Measurements from ENCODE around the gene CCDC127.

CCDC127 gene

DNA sequence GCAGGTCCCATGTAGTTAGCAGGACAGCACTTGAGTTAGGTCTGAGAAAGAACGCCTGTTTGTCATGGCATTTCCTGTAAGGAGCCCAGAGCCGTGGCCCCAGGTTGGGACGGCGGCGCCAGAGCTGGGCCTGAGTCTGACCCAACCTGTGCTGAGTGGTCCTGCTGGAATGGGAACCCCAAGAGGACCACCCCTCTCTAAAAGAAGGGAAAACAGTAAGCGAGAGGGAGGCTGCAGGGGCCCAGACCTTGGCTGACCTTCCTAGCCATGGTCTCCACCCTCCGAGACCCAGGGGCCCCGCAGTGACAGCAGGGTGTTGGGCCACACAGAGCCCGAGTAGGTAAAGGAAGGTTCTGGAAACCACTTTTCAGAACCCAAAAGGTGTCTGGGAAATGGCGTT, 28.5 kb downstream of the CCDC127 start:
- no peak for DNase-seq

DNA sequence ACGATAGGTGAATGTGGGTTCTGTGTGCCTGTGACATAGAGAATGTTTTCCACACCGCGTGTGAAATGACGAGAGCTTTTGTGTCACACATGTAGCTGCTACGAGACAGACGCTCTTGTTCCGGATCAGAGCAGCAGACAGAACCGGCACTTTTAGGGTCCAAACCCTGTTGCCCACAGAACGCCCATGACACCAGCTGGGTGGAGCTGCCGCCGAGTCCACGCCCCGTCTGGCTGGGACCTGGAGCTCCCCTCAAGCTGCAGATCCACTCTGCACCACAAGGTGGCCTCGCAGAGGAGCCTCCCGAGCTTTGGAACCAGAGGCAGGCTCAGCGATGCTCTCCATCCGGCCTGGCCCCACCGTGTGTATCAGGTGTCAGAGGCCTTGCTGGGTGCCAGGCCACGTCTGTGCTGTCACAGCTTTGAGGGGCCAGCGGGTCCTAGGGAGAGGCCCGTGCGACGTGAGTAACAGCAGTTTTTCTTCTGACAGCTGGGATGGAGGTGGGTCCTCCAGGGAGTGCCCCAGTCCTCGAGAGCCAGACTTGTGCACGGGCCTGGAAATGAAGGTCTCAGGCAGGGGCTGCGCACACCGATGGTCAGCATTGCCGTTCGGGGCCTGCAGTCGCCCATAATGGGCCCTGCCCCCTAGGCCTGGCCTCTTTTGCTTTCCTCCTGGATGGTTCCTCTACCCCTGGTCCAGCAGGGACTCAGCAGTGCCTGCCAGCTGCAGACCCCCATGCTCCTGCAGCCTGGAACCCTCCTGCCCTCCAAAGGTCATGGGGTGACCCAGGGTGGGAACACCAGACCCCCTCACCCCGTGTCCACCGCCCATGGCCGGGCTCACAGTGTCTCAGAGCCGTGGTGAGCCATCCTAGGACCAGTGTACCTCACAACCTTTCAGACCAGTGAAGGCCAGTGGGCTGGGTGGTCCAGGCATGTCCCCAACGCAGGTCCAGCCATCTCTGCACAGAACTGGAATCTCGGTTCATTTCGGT, 29.2 kb downstream of the CCDC127 start:
- peak; percentile 93 for DNase-seq

DNA sequence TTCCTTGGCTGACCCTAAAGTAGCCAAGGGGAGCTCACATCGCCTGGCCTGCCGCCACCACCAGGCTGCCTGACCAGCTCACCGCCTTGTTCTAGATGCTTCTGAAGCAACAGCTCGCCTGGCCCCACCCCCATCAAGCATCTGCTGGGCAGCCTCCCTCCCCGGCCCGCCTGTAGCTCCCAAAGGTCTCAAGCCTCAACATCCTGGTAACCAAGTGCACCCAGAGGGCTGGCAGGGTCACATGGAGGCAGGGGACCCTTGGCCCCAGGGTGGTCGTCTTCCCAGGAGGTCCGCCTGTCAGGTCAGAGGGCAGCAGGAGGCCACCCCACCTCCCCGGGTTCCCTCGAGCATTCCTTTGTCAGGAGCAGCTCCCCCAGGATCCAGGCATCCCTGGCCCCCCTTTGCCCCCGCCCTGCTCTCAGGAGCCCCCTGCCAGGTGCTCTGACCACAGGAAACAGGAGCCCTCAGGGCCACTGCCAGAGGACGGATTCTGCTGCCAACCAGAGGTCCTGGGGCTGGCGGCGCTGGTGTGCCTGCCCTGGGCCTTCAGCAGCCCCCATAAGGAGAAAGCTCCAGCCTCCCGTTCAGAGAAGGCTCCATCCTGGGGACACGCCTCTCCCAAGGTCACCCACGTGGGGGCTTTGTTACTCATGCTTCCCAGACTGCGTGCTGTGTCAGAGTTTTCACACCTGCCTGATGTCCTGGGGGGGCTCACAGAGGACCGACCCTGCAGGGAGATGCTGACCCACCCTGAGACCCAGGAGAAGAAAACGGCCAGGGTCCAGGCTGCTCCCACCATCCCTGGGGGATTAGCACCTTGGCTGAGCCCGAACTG, 30.1 kb downstream of the CCDC127 start:
- no peak for DNase-seq

DNA sequence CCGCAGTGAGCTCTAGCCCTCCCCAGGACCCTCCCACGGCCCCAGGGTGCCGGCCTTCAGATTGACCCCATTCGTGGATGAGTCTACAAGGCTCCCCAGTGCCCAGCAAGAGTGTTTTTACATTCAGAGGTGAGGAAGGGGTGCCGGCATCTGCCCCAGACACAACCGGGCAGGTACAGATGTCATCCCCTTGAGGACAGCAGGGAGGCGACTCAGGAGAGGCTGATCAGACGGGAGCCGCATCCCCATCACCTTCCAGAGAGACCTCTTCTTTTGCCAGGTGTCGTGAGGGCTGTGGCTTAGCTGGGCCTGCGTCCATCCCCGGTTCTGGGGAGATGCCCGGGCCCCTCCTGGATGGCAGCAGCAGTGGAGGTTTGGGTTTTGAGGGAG, 30.9 kb downstream of the CCDC127 start:
- no peak for DNase-seq

DNA sequence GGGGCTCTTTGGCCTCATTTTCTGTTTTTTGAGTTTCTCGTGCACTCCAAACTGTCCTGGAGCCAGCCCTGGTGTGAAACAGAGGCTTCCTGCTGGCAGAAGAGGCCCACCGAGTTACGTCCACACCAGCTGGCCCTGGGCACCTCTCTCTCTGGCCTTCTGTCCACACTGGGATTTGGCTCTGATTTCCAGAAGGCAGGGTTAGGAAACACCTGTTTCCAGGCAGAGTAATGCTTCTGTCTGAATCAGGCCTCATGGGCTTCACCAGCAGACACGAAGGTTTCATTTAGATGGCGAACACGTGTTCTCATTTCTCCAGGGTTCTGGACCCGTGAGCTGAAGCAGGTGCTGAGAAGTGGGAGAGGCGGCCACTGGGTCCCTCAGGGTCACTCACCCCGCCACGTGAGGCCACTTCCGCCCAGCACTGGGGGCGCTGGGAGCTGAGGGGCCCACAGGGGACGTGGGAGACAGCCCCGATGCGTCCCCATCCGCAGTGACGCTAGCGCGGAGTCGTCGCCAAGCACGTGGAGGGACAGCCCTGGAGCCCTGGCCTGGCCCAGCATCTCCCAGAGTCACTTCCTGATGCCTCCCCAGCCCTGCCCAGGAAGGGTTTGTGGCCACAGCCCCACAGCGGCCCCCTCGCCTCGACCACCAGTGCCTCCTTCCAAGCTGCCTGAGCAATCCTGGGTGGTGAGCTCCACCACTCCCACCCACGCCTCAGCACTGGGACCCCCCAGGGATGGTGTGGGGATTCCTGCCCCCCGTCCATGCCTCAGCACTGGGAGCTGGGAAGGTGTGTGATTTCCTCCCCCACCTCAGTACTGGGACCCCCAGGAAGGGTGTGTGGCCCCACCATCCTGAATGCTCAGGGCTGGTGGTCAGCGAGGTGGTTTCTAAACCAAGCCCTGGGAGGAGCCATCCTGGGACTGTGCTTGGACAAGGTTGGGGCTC, 31.6 kb downstream of the CCDC127 start:
- DNase-seq, result no peak

DNA sequence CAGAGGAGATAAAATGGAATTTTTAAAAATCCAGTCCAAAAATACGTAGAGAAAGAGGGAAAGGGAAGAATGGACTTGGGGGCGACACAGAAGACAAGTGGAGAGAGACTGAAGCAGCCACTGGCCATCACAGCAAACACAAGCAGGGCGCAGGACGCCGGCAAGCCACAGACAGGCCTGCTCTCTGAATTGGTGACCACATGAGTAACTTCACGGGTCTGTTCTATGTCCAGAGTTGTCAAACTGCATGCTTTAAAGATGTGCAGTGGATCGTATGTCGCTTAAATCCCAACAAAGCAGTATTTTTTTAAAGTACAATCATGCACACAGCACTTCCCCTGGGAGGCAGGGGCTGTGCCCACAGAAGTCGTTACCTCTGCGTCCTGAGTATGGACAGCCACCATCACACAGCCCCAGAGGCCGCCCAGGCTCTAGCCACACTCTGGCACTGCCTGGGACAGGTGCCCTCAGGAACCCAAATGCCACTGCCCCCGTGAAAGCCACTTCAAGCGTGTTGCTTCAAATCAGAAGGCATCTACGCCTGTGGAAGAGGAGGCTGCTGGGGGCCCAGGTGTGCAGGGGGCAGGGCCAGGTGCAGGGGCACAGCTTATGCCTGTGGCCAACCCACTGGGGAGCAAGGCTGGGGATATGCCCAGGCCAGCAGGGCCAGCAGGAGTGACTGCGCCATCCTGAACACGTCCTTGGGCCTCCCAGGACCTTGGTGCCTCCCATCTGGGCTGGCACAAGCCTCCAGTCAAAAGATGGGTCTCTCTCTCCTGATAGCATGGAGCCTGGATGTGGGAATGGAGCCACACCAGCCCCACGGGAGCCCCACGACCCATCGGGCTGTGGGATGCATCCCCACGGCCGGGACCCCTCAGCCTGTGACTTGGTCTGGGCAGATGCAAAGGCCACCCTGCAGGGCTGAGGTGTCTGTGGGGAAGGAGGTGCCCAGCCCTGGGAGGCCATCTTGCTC, 32.6 kb downstream of the CCDC127 start:
- no peak for DNase-seq

DNA sequence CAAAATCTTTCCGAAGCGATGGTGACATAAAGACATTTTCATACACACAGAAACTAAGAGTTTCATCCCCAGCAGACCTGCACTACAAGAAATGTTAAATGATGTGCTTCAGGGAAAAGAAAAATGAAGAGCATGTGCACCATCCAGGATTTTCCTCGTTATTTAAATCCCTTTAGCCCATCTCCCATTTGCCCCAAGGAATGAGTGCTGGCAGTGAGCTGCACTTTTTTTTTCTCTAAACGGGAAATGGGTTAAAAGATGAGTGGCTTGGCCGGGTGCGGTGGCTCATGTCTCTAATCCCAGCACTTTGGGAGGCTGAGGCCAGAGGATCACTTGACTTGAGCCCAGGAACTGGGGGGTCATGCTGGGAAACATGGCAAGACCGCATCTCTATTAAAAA, 33.5 kb downstream of the CCDC127 start:
- DNase-seq, result no peak

DNA sequence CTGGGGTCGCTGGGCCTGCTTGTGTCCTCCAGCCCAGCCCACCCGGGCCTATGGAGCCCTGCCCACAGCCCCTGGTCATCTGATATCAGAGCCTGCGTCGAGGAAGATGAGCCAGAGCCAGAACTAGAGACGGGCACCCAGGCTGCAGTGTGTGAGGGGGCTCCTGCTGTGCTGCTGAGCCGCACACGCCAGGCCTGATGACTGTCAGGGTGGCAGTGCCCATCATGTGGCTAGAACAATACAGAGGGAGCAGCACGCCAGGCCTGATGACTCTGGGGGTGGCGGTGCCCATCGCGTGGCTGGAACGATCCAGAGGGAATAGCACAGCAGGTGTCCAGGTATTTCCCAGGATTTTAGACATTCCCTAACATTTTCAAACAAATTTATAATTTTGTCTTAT, 35.8 kb downstream of the CCDC127 start:
- DNase-seq, result no peak

DNA sequence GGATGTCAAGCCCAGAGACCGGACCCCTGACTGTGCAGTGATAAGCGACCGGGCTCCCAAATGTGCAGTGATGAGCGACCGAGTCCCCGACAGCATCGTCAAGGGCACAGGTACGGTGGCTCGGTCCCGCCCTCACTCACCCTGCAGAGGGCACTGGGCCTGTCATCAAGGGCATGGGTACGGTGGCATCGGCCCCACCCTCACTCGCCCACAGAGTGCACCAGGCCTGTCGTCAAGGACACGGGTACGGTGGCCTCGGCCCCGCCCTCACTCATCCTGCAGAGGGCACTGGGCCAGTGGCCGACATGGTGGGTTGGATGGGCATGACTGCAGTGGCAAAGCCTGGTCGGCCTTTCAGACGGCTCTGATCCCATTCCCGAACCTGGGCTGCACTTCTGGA, 36.4 kb downstream of the CCDC127 start:
- no peak for DNase-seq

DNA sequence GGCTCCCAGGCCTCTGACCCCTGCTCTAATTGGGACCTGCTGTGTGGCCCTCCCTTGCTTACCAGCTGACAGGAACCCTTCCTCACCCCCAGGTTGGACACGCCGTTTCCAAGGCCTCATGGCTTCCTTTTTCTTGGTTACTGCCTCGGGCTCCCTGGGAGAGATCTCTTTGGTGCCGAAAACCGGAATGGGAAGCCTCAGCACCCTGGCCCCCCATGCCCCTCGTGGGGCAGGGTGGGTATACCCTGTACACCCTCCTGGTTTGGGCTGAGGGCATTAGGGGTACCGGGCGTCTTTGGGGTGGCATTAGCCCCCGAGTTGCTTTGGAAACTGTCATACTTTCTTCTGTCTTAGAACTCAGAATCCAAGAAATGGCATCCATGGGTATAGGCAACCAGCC, 36.8 kb downstream of the CCDC127 start:
- no peak for DNase-seq

DNA sequence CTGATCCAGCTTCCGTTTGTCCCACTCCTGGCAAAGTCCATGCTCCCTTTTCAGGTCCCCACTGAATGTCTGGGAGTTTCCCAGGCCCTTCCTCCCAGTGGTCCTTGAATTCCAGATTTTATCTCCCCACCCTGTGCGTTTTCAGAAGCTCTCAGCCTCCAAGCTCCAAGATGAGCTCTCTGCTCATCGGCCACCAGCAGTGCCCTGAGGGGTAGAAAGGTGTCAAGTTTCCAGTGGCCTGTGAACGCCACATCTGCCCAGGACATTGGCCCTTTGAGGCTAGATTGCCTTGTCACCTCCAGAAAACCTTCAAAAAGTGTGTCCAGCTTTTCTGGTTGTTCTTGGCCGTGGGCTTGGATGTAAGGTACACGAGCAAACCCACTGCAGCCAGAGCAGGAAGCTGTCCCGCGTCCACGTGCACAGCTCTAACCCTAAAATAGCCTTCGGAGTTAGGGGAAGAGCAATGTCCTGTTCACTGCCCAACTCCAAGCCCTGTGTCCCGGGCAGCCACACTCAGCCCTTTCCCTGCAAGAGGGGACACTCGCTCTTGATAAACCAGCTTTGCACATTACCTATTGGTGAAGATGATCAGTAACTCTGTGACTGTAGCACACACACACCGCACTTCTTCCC, 37.6 kb downstream of the CCDC127 start:
- peak; percentile 76 for DNase-seq

DNA sequence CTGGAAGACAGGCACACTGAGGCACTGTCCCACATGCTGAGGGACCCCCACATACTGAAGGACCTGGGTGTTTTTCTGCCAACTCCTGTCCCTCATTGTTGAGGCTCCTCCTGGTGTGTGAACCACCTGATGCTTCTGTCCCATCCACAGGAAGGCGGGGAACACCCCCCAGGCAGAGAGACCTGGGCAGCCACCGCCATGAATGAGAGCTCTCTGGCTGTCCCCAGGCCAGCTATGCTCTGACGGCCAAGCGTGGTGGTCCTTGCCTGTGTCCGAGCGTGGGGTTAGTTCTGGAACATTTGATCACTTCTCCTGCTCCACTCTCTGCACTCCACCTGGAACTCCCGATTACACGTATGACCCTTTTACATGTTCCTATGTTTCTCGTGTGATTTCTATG, 38.6 kb downstream of the CCDC127 start:
- DNase-seq, result no peak

DNA sequence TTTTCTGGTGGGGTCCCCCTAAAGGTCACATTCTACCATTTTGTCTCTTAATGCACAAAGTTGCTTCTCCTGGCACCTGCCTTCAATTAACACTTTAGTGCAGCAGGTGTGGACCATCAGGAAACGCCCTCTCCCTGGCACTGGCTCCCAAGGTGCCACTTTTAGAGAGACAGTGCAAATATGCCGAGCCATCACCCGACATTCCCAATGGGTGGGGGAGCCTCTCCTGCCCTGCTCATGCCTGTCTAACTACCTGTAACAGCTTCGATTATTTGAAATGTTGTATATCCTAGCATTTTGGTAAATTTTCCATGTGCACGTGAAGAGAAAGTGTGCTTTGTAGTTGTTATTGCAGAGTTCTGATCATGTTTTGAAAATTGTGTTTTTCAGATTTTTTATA, 39.8 kb downstream of the CCDC127 start:
- DNase-seq, result no peak

DNA sequence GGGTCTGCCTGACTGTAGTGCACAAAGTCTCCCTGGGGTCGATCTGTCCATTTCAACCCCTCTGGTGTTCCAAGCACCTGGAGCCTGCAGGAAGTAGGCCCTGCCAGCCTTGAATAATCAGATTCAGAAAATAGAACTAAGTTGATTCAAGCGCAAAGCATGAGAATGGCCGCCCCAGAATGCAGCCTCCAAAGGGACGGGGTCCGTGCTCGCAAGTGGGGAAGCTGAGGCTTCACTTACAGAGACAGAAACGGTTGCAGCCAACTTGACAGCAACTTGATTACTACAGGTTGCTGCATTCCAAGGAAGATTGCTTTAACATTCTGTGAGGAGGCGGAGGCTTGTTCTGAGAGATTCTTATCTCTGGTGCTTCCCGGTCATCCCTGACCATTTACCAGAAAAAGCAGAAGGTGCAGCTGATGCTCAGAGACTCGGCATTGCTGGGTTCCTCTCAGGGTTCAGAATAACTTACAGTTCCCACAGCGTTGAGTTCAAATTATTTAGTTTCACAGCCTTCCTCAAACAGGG, 41.6 kb downstream of the CCDC127 start:
- peak; percentile 73 for DNase-seq

DNA sequence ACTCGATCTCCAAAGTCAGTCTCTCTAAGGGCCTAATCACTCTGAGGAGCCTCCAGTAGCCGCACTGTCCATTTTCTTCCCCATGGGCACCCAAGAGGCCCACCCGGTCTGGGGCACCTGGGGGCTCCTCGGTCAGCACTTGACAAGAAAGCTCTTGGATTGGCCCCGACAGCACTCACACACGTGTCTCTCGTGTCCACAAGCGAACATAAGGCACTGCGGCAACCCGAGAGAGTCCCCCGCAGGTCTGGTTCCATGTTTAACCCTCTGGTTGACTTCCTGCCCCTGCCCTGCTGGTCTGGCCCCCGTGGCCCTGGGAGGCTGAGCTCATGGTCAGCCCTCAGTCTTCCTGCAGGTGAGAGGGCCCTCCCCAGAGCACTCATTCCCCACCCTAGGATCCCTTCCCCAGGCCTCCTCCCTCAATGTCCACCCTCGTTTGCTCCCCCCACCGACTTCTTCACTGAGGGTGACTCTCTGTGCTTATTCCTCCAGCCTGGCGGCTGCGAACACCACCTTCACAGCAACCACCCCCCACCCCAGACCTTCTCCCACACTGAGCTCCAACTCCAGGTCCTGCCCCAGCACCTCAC, 43.0 kb downstream of the CCDC127 start:
- no peak for DNase-seq

DNA sequence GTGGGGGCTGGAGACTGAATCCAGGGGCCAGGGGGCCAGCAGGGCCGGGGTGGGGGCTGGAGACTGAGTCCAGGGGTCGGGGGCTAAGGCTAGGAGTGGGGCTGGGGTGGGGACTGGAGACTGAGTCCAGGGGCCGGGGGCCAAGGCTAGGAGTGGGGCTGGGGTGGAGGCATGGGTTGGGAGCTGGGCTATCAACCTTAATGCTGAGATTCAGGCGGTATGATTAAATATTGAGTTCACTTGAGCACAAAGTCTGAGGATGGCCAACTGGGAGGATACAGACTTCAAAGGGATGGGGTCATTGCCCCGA, 43.7 kb downstream of the CCDC127 start:
- DNase-seq, result no peak

DNA sequence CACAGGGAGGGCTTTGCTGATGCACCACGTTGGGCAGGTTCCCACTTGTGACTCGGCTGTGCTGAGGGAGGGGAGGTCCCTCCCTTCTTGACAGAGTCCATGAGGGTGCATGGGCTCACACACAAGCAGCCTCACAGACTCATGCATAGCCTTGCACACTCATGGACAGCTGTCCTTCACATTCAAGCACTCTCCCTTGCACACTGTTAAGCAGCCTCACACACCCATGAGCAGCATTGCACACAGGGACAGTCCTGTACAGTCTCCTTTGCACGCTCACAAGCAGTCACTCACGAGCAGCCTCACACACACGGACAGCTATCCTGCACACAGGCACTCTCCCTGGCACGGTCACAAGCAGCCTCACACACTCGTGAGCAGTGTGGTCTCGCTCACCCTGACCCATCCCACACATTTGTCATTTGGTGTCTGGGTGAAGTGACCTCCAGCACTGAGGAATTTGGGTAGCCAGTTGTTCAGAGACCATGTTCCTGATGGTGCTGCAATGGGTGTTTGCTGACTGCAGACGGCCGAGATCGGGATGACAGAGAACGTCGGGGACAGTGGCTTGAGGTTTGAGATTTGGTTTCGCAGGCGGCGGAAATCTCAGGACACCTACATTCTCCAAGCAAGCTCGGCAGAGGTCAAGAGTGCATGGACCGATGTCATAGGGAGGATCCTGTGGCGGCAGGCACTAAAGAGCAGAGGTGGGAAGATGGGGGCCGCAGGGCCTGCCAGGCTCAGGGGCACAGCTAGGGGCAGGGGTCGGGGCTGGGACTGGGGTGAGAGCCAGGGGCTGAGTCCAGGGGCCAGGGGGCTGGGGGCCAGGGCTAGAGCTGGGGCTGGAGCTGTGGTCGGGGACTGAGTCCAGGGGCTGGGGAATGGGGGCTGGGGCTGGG, 44.3 kb downstream of the CCDC127 start:
- DNase-seq, result no peak

DNA sequence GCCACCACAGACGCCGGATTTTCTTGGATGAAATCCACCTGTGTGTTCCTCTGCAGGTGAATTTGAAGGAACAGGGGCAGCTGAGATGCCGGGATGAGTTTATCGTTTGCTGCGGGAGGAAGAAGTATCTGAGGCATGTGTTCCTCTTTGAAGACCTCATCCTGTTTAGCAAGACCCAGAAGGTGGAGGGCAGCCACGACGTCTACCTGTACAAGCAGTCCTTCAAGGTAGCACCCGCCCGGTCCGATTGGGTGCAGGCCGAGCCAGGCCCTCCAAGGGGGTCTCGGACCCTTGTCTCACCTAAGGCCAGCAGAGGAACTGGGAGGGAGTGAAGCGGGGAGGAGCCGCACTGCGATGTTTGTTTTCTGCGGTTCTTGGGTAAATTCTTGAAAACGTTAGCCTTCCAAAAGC, 45.1 kb downstream of the CCDC127 start:
- no peak for DNase-seq

DNA sequence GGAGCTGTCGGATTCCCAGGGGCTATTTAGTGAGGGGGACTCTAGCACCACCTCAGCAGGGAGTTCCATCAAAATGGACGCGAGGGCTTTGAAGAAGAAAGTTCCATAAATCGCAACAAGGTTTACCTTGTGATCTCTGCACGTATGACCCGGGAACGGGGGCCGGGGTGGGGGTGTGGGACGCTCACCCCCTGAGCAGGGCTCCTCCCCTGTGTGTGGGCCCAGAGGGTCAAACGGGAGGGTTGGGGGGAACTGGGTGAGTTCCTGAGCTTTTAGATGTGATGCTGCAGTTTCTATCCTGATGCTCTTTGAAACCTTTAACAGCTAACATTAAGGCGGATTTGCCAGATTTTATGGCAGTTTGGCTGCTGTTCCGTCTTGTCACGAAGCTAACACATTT, 45.5 kb downstream of the CCDC127 start:
- DNase-seq, result no peak

Data from islet precursor cell (in vitro differentiated cells).